ENCODE results near the gene FUT2. TPM values are rescaled to one million over a fixed set of nuclear protein-coding genes. Genes with fewer than 3 reads are reported as not detected.
"Not testable (repeated sequence)": the region's sequence is repeated elsewhere in the genome, so short reads cannot be mapped to it uniquely, and the experiment has no call there.

FUT2 gene
- total RNA-seq, 3 donors from 2014 or later = 44.7 to 137 (median 116) TPM

DNA sequence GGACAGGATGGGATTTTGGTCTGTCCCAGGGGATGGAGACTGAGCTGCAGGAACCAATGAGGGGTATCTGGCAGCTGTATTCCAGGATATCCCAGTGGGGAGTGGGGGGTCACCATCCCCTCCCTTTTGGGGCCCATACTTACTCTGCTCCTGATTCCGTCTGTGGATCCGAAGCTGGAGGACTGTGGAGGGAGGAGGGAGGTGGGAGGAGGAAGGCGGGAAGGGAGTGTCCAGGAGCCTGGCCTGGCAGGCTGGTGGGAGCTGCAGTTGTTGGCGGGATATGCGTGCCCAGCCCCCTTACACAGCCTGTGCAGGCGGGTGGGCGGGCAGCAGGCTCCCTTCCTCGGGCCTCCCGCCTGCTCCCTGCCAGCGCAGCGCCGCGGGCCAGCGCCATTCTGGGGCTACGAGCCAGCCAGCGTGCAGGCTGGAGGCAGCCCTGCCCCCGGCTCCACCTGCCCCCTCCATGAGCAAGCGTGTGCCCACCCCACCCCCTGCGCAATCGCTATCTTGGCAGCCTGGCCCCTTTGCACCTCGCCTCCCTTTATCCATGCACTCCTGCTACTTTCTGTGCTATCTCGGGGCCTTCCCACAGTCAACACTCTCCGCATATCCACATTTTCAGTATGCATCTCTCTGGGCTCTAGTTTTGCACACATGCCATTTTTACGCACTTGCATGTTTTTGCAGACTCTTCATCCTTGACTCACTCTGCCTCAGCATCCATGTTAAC, 21.0 kb downstream of the FUT2 start:
- no peaks in the 10 kb centered on the region for H3K36me3 ChIP-seq (ENCODE audit: low read depth)
- no peak for ATAC-seq
- no peak for TF ChIP-seq CTCF (IDR thresholded peaks at IDR 0.05)
- intact Hi-C loops (cut with DNase I, micrococcal nuclease) = no loop called here
- peak in 1 of 3 donors; percentile 54 for DNase-seq
- H3K4me3 ChIP-seq = no peak overlapping the region
- peaks cover 23% of the 10 kb centered on the region for H3K4me1 ChIP-seq (ENCODE audit: low read depth)
- no peaks in the 10 kb centered on the region for H3K9me3 ChIP-seq

- H3K36me3 ChIP-seq (ENCODE audit: low read depth); ATAC-seq; intact Hi-C loops (cut with DNase I, micrococcal nuclease); H3K9me3 ChIP-seq; H3K4me3 ChIP-seq: not testable (repeated sequence)
- DNase-seq = peak in 1 of 3 donors; percentile 6
- peaks cover 19% of the 10 kb centered on the region for H3K4me1 ChIP-seq (ENCODE audit: low read depth)
Observed at GRCh38 chr19:48718106-48718505, 22.3 kb downstream of the FUT2 start.

GRCh38 chr19:48718711-48719231, 23.0 kb downstream of the FUT2 start:
- Histone ChIP-seq H3K36me3 (ENCODE audit: low read depth) (no peaks in the 10 kb centered on the region), H3K4me1 (ENCODE audit: low read depth) (peaks cover 18% of the 10 kb centered on the region), H3K4me3 (no peak overlapping the region), H3K9me3 (no peaks in the 10 kb centered on the region)
- no peak for ATAC-seq
- DNase-seq = peak in 1 of 3 donors; percentile 35
- intact Hi-C loops (cut with DNase I, micrococcal nuclease) = no loop called here
- TF ChIP-seq CTCF (IDR thresholded peaks at IDR 0.05) = no peak

- no peak for TF ChIP-seq CTCF (IDR thresholded peaks at IDR 0.05)
- ATAC-seq = no peak
Observed at GRCh38 chr19:48719263-48720171, 23.7 kb downstream of the FUT2 start, which contains the start of gene MAMSTR. TSS of gene MAMSTR (minus strand) at chr19:48719725. CDS start at chr19:48719031, 694 bp downstream.

GRCh38 chr19:48720251-48720612, 24.5 kb downstream of the FUT2 start:
- Histone ChIP-seq H3K9me3 (peaks cover 3% of the 10 kb centered on the region), H3K4me1 (ENCODE audit: low read depth) (peaks cover 12% of the 10 kb centered on the region), H3K4me3 (peak overlapping the region; percentile 9), H3K36me3 (ENCODE audit: low read depth) (no peaks in the 10 kb centered on the region)
- TF ChIP-seq CTCF (IDR thresholded peaks at IDR 0.05) = no peak
- ATAC-seq = no peak
- no peak for DNase-seq
- intact Hi-C loops (cut with DNase I, micrococcal nuclease) = no loop called here

More at GRCh38 chr19:48719263-48720171, 23.7 kb downstream of the FUT2 start, which contains the start of gene MAMSTR:
- H3K4me3 ChIP-seq = peak within 1 kb of the TSS; percentile 9
- intact Hi-C loops (cut with DNase I, micrococcal nuclease) = no loop called here
- peak in 1 of 3 donors; percentile 61 for DNase-seq
- H3K9me3 ChIP-seq = no peaks in the 10 kb centered on the region
- no peaks in the 10 kb centered on the region for H3K36me3 ChIP-seq (ENCODE audit: low read depth)
- H3K4me1 ChIP-seq (ENCODE audit: low read depth) = peaks cover 18% of the 10 kb centered on the region

Measured in mucosa of descending colon (tissue), 3 donors.